Umbilical cord (tissue), 2 donors: ENCODE data around the gene FIG4. TPM values are rescaled to one million over a fixed set of nuclear protein-coding genes. Genes with fewer than 3 reads are reported as not detected.
"Not testable (repeated sequence)": the region's sequence is repeated elsewhere in the genome, so short reads cannot be mapped to it uniquely, and the experiment has no call there.

Experiments used
- DNase-seq: peaks from one replicate; pipeline ENCODE4 v3.0.0-alpha.2; 2015; ENCODE audit warnings: low spot score
- total RNA-seq: library from RNA; depleted of rRNA; stranded (reverse); fragments of >200 nt; gene quantifications from one replicate; pipeline ENCODE4 v1.2.3, GENCODE V29; 2014; ENCODE audit warnings: low replicate concordance; ENCODE audit not compliant: insufficient read depth

Gene FIG4
- total RNA-seq, 1 donor from 2014 or later, result 25.8 TPM

GRCh38 chr6:109760208-109760607, 69.1 kb downstream of the FIG4 start:
- DNase-seq, result no peak

- DNase-seq, result no peak
These were observed 71.1 kb downstream of the FIG4 start for GRCh38 chr6:109762166-109762565.

- DNase-seq, result no peak
These were observed 71.8 kb downstream of the FIG4 start for GRCh38 chr6:109762769-109763441.

GRCh38 chr6:109766167-109766566, 75.1 kb downstream of the FIG4 start:
- no peak for DNase-seq

GRCh38 chr6:109767961-109768360, 76.9 kb downstream of the FIG4 start:
- no peak for DNase-seq

GRCh38 chr6:109768485-109768884, 77.4 kb downstream of the FIG4 start:
- DNase-seq, result no peak

- DNase-seq, result no peak
These were observed 78.1 kb downstream of the FIG4 start for GRCh38 chr6:109769213-109769612.

- DNase-seq, result no peak
These were observed 79.0 kb downstream of the FIG4 start for GRCh38 chr6:109770047-109770446.

- no peak for DNase-seq
These were observed 79.7 kb downstream of the FIG4 start for GRCh38 chr6:109770779-109771178.

GRCh38 chr6:109771939-109772755, 81.1 kb downstream of the FIG4 start:
- not testable (repeated sequence) for DNase-seq

- no peak for DNase-seq
These were observed 81.9 kb downstream of the FIG4 start for GRCh38 chr6:109772883-109773431.

GRCh38 chr6:109781001-109781400, 89.9 kb downstream of the FIG4 start:
- no peak for DNase-seq

- peak; percentile 50 for DNase-seq
These were observed 91.4 kb downstream of the FIG4 start for GRCh38 chr6:109782491-109782999.

- no peak for DNase-seq
These were observed 92.3 kb downstream of the FIG4 start for GRCh38 chr6:109783250-109783986.

GRCh38 chr6:109787312-109787711, 96.2 kb downstream of the FIG4 start:
- DNase-seq, result no peak

- peak; percentile 33 for DNase-seq
These were observed 97.6 kb downstream of the FIG4 start for GRCh38 chr6:109788687-109789086.

GRCh38 chr6:109790131-109790530, 99.0 kb downstream of the FIG4 start:
- peak; percentile 66 for DNase-seq

- DNase-seq, result no peak
These were observed 100.2 kb downstream of the FIG4 start for GRCh38 chr6:109791301-109791700.

GRCh38 chr6:109793021-109793420, 101.9 kb downstream of the FIG4 start:
- DNase-seq, result no peak

- peak; percentile 86 for DNase-seq
These were observed 102.7 kb downstream of the FIG4 start for GRCh38 chr6:109793792-109794191.

- no peak for DNase-seq
These were observed 103.3 kb downstream of the FIG4 start for GRCh38 chr6:109794201-109794923.
